Suprapubic skin (tissue), 4 donors: ENCODE data around the gene PPY. TPM values are rescaled to one million over a fixed set of nuclear protein-coding genes. Genes with fewer than 3 reads are reported as not detected.

ENCODE experiments used
- DNase-seq, 2 donors: peaks; one replicate each; pipeline ENCODE4 v3.0.0-alpha.2; 2019; ENCODE audit warnings: low spot score in 2 of 2
- H3K27ac ChIP-seq: fragments of 200-600 bp; sonication (generic); one replicate; pipeline ENCODE4 v1.5.1; 2019
- H3K27me3 ChIP-seq: fragments of 200-600 bp; sonication (generic); one replicate; pipeline ENCODE4 v1.5.1; 2019
- H3K36me3 ChIP-seq: fragments of 200-600 bp; sonication (generic); one replicate; pipeline ENCODE4 v1.5.1; 2019
- H3K4me1 ChIP-seq: fragments of 200-600 bp; sonication (generic); one replicate; pipeline ENCODE4 v1.5.1; 2019
- H3K4me3 ChIP-seq: fragments of 200-600 bp; sonication (generic); one replicate; pipeline ENCODE4 v1.5.1; 2019; ENCODE audit warnings: mild to moderate bottlenecking
- H3K9me3 ChIP-seq: fragments of 200-600 bp; sonication (generic); one replicate; pipeline ENCODE4 v1.5.1; 2019
- CTCF ChIP-seq, 2 donors: fragments of 200-600 bp in 1 of 2; fragments of 450-650 bp in 1 of 2; sonication (generic) in 1 of 2; IDR thresholded peaks; one replicate each; pipeline ENCODE4 v1.5.1; 2016 to 2019; ENCODE audit warnings: antibody characterized with exemption in 2 of 2, mild to moderate bottlenecking in 1 of 2, moderate library complexity in 1 of 2
- EP300 ChIP-seq: sonication (generic); formaldehyde crosslinking; IDR thresholded peaks from one replicate; pipeline ENCODE4 v1.6.1; 2017; ENCODE audit warnings: antibody characterized with exemption
- POLR2A ChIP-seq, 2 donors: fragments of 450-650 bp; IDR thresholded peaks; one replicate each; pipeline ENCODE4 v1.6.1; 2017; ENCODE audit warnings: antibody characterized with exemption in 2 of 2, mild to moderate bottlenecking in 2 of 2, moderate library complexity in 2 of 2
- POLR2AphosphoS5 ChIP-seq, 3 donors: sonication (generic); formaldehyde crosslinking; IDR thresholded peaks; one replicate each; pipeline ENCODE4 v1.6.1; 2017; ENCODE audit warnings: antibody characterized with exemption in 3 of 3
- WGBS: methylation state at CpG from one replicate; pipeline ENCODE4 v1.1.5; 2018; 5-methylcytosine and 5-hydroxymethylcytosine counted together
- total RNA-seq, 4 donors: library from RNA; depleted of rRNA; stranded (reverse); fragments of >200 nt; gene quantifications; one replicate each; pipeline ENCODE4 v1.1.0, GENCODE V29; 2016

PPY gene
- total RNA-seq, 4 donors from 2014 or later = not detected

GRCh38 chr17:43958748-43959352, 16.6 kb upstream of the PPY start:
- WGBS = 64% methylated on average over 2 of the region's 2 CpGs
- no peaks in the 10 kb centered on the region for H3K36me3 ChIP-seq
- H3K27me3 ChIP-seq = peaks cover 16% of the 10 kb centered on the region
- no peaks in the 10 kb centered on the region for H3K4me1 ChIP-seq
- DNase-seq = no peak
- H3K9me3 ChIP-seq = no peaks in the 10 kb centered on the region
- TF ChIP-seq EP300 (no peak), POLR2A (IDR thresholded peaks at IDR 0.05) (no peak), CTCF (IDR thresholded peaks at IDR 0.05) (no peak), POLR2AphosphoS5 (IDR thresholded peaks at IDR 0.05) (no peak)
- no peak overlapping the region for H3K27ac ChIP-seq
- H3K4me3 ChIP-seq = no peak overlapping the region

- 96% methylated on average over 7 of the region's 8 CpGs for WGBS
Measured at GRCh38 chr17:43956222-43956621, 13.9 kb upstream of the PPY start.

GRCh38 chr17:43953746-43954145, 11.5 kb upstream of the PPY start, which contains the start of gene PYY:
Gene PYY (minus strand): TSS chr17:43953940. CDS start chr17:43953483, 457 bp downstream.
- no peak within 1 kb of the TSS for H3K27ac ChIP-seq
- TF ChIP-seq POLR2A (IDR thresholded peaks at IDR 0.05) (no peak), EP300 (no peak), CTCF (IDR thresholded peaks at IDR 0.05) (no peak)
- 55% methylated on average over 6 of the region's 11 CpGs for WGBS
- peaks cover 11% of the 10 kb centered on the region for H3K4me1 ChIP-seq
- H3K9me3 ChIP-seq = no peaks in the 10 kb centered on the region
- no peaks in the 10 kb centered on the region for H3K36me3 ChIP-seq
- no peak for DNase-seq
- H3K4me3 ChIP-seq = no peak within 1 kb of the TSS
- peaks cover 58% of the 10 kb centered on the region for H3K27me3 ChIP-seq

More at GRCh38 chr17:43956222-43956621, 13.9 kb upstream of the PPY start:
- Histone ChIP-seq H3K4me1 (peaks cover 11% of the 10 kb centered on the region), H3K4me3 (no peak overlapping the region), H3K36me3 (no peaks in the 10 kb centered on the region), H3K27ac (no peak overlapping the region), H3K9me3 (no peaks in the 10 kb centered on the region), H3K27me3 (peaks cover 37% of the 10 kb centered on the region)
- DNase-seq = no peak
- no peak for TF ChIP-seq POLR2A (IDR thresholded peaks at IDR 0.05)
- TF ChIP-seq EP300 = no peak
- no peak for TF ChIP-seq POLR2AphosphoS5 (IDR thresholded peaks at IDR 0.05)
- TF ChIP-seq CTCF (IDR thresholded peaks at IDR 0.05) = no peak

- DNase-seq = no peak
- Histone ChIP-seq H3K27me3 (peaks cover 59% of the 10 kb centered on the region), H3K36me3 (no peaks in the 10 kb centered on the region), H3K4me3 (no peak overlapping the region), H3K27ac (no peak overlapping the region), H3K4me1 (peaks cover 11% of the 10 kb centered on the region), H3K9me3 (no peaks in the 10 kb centered on the region)
- TF ChIP-seq POLR2AphosphoS5 (IDR thresholded peaks at IDR 0.05) (no peak), POLR2A (IDR thresholded peaks at IDR 0.05) (no peak), EP300 (no peak), CTCF (IDR thresholded peaks at IDR 0.05) (no peak)
- WGBS = 4% methylated on average over 42 of the region's 82 CpGs
Measured at GRCh38 chr17:43952724-43953666, 10.7 kb upstream of the PPY start.

GRCh38 chr17:43952351-43952723, 10.1 kb upstream of the PPY start:
- DNase-seq = no peak
- Histone ChIP-seq H3K4me1 (peaks cover 11% of the 10 kb centered on the region), H3K4me3 (no peak overlapping the region), H3K9me3 (no peaks in the 10 kb centered on the region), H3K27ac (no peak overlapping the region), H3K27me3 (peaks cover 62% of the 10 kb centered on the region), H3K36me3 (no peaks in the 10 kb centered on the region)
- 13% methylated on average over 16 of the region's 19 CpGs for WGBS
- TF ChIP-seq POLR2AphosphoS5 (IDR thresholded peaks at IDR 0.05) (no peak), POLR2A (IDR thresholded peaks at IDR 0.05) (no peak), EP300 (no peak), CTCF (IDR thresholded peaks at IDR 0.05) (no peak)
